BJ (cell line): ENCODE measurements around the gene PACS1. TPM values are rescaled to one million over a fixed set of nuclear protein-coding genes. Genes with fewer than 3 reads are reported as not detected.
"Not testable (repeated sequence)": the region's sequence is repeated elsewhere in the genome, so short reads cannot be mapped to it uniquely, and the experiment has no call there.

Experiments used
- CTCF ChIA-PET: fragments of 350-600 bp; formaldehyde crosslinking; extraction: SDS; loops from one replicate; lab custom pipeline; 2021; ENCODE audit warnings: antibody characterized with exemption, inconsistent platforms; lab: Yijun Ruan, JAX
- POLR2A ChIA-PET: fragments of 300-600 bp; sonication (Branson Sonifier 250); formaldehyde crosslinking; extraction: SDS; loops from one replicate; lab custom pipeline; 2021; ENCODE audit warnings: antibody characterized with exemption; lab: Charles Lee
- DNase-seq: peaks from one replicate; pipeline ENCODE4 v3.0.0-alpha.2; 2011; ENCODE audit warnings: low read depth
- H3K27me3 ChIP-seq: 2 replicates; pipeline ENCODE4 v1.6.0; 2011; ENCODE audit warnings: low read length; ENCODE audit not compliant: control insufficient read depth, insufficient read depth
- H3K36me3 ChIP-seq: 2 replicates; pipeline ENCODE4 v1.5.1; 2011; ENCODE audit warnings: low read length; ENCODE audit not compliant: control insufficient read depth, insufficient read depth
- H3K4me3 ChIP-seq: 2 replicates; pipeline ENCODE4 v1.5.1; 2011; ENCODE audit warnings: low read depth, mild to moderate bottlenecking, control low read depth, low read length
- CTCF ChIP-seq: IDR thresholded peaks from 2 replicates; pipeline ENCODE4 v1.5.1; 2011; ENCODE audit warnings: low read depth, mild to moderate bottlenecking, control low read depth, inconsistent platforms, low read length, moderate library complexity; ENCODE audit not compliant: insufficient read depth
- polyA plus RNA-seq: library from polyadenylated mRNA; depleted of rRNA; stranded (reverse); fragments of >200 nt; gene quantifications from 2 replicates; pipeline ENCODE4 v1.2.3, GENCODE V29; 2011

PACS1 gene
- polyA plus RNA-seq, 1 experiment = 34.3 TPM

GRCh38 chr11:66247295-66247694 lies 177.2 kb downstream of the PACS1 start:
- CTCF ChIA-PET = interaction anchor here (1.2 to 2.6 kb wide), 4 partner anchors 11 to 25 kb away, joined by 3 to 14 read pairs (median 6); no protein-coding TSS in a partner anchor
- Histone ChIP-seq H3K36me3 (peaks cover 15% of the 10 kb centered on the region), H3K4me3 (no peak overlapping the region), H3K27me3 (no peaks in the 10 kb centered on the region)
- no peak for TF ChIP-seq CTCF
- no peak for DNase-seq
- POLR2A ChIA-PET = no interaction called here

GRCh38 chr11:66247801-66248200 lies 177.7 kb downstream of the PACS1 start:
- no peak for TF ChIP-seq CTCF
- Histone ChIP-seq H3K4me3 (no peak overlapping the region), H3K36me3 (peaks cover 14% of the 10 kb centered on the region), H3K27me3 (no peaks in the 10 kb centered on the region)
- no peak for DNase-seq
- CTCF ChIA-PET = interaction anchor here (2.5 to 2.6 kb wide), 2 partner anchors 11 to 12 kb away, joined by 7 to 14 read pairs; no protein-coding TSS in a partner anchor
- POLR2A ChIA-PET = no interaction called here

GRCh38 chr11:66248903-66249302 lies 178.8 kb downstream of the PACS1 start:
- DNase-seq = no peak
- H3K36me3 ChIP-seq = peaks cover 11% of the 10 kb centered on the region
- POLR2A ChIA-PET = no interaction called here
- no peak overlapping the region for H3K4me3 ChIP-seq
- no peaks in the 10 kb centered on the region for H3K27me3 ChIP-seq
- CTCF ChIA-PET = no interaction called here
- no peak for TF ChIP-seq CTCF

GRCh38 chr11:66251809-66252208 lies 181.7 kb downstream of the PACS1 start:
- CTCF ChIA-PET = interaction anchor here (3.2 kb wide), 1 partner anchor 29 kb away, joined by 13 read pairs; no protein-coding TSS in a partner anchor

GRCh38 chr11:66253081-66253480 lies 183.0 kb downstream of the PACS1 start:
- H3K36me3 ChIP-seq, H3K27me3 ChIP-seq, CTCF ChIA-PET, H3K4me3 ChIP-seq, POLR2A ChIA-PET, DNase-seq: not testable (repeated sequence)

More at GRCh38 chr11:66251809-66252208, 181.7 kb downstream of the PACS1 start:
- POLR2A ChIA-PET = no interaction called here
- TF ChIP-seq CTCF = no peak
- DNase-seq = no peak
- Histone ChIP-seq H3K27me3 (no peaks in the 10 kb centered on the region), H3K4me3 (no peak overlapping the region), H3K36me3 (peaks cover 8% of the 10 kb centered on the region)

- peaks cover 20% of the 10 kb centered on the region for H3K36me3 ChIP-seq
- POLR2A ChIA-PET = no interaction called here
- TF ChIP-seq CTCF = no peak
- H3K4me3 ChIP-seq = peak overlapping the region; percentile 83
- no peaks in the 10 kb centered on the region for H3K27me3 ChIP-seq
- CTCF ChIA-PET = interaction anchor here (0.6 to 1.6 kb wide), 4 partner anchors 11 to 408 kb away, joined by 3 to 7 read pairs (median 3); no protein-coding TSS in a partner anchor
- DNase-seq = no peak
Observed at GRCh38 chr11:66258473-66258893, 188.4 kb downstream of the PACS1 start.
